GM10248 (cell line): ENCODE data around the gene SEMA4C.
"Not testable (repeated sequence)": the region's sequence is repeated elsewhere in the genome, so short reads cannot be mapped to it uniquely, and the experiment has no call there.

ENCODE experiments used
- CTCF ChIA-PET: fragments of 300-600 bp; sonication (Branson Sonifier 250); formaldehyde crosslinking; extraction: SDS; loops from one replicate; lab custom pipeline; 2021; ENCODE audit warnings: antibody characterized with exemption; lab: Yijun Ruan, JAX
- POLR2A ChIA-PET: fragments of 350-650 bp; sonication (Branson Sonifier 250); formaldehyde crosslinking; extraction: SDS; loops from one replicate; lab custom pipeline; 2020; ENCODE audit warnings: antibody characterized with exemption; lab: Yijun Ruan, JAX
- DNase-seq: peaks from one replicate; pipeline ENCODE4 v3.0.0; 2012; ENCODE audit errors: extremely low spot score
- CTCF ChIP-seq: IDR thresholded peaks from 2 replicates; pipeline ENCODE4 v1.5.1; 2012; ENCODE audit warnings: mild to moderate bottlenecking, low read depth; ENCODE audit errors: extremely low read depth, missing control alignments, control extremely low read depth

The SEMA4C gene

GRCh38 chr2:96863575-96864342 lies 6.1 kb downstream of the SEMA4C start:
- ChIA-PET POLR2A (no interaction called here), CTCF (interaction anchor here (1.4 to 1.9 kb wide), 2 partner anchors 9 to 87 kb away, joined by 5 read pairs; no protein-coding TSS in a partner anchor)
- TF ChIP-seq CTCF = no peak
- DNase-seq = no peak

GRCh38 chr2:96863056-96863455 lies 6.8 kb downstream of the SEMA4C start:
- POLR2A ChIA-PET = interaction anchor here (0.6 kb wide), 1 partner anchor 90 kb away, joined by 3 read pairs; no protein-coding TSS in a partner anchor
- CTCF ChIA-PET, DNase-seq: not testable (repeated sequence)

GRCh38 chr2:96861074-96861473 lies 8.8 kb downstream of the SEMA4C start:
- DNase-seq = no peak
- no peak for TF ChIP-seq CTCF
- POLR2A ChIA-PET = no interaction called here
- CTCF ChIA-PET = interaction anchor here (1.5 to 6.8 kb wide), 2 partner anchors 91 to 251 kb away, joined by 5 to 114 read pairs; no protein-coding TSS in a partner anchor

GRCh38 chr2:96860065-96861029 lies 9.5 kb downstream of the SEMA4C start:
- no peak for DNase-seq
- POLR2A ChIA-PET = no interaction called here
- CTCF ChIA-PET = interaction anchor here (0.9 to 6.8 kb wide), 3 partner anchors 8 to 252 kb away, joined by 3 to 114 read pairs (median 5); no protein-coding TSS in a partner anchor
- no peak for TF ChIP-seq CTCF

- CTCF ChIA-PET = interaction anchor here (6.8 kb wide), 1 partner anchor 92 kb away, joined by 114 read pairs; no protein-coding TSS in a partner anchor
- POLR2A ChIA-PET = no interaction called here
- no peak for TF ChIP-seq CTCF
- no peak for DNase-seq
These were observed 10.2 kb downstream of the SEMA4C start for GRCh38 chr2:96859681-96860064.

GRCh38 chr2:96859099-96859649 lies 10.7 kb downstream of the SEMA4C start:
- DNase-seq = no peak
- POLR2A ChIA-PET = no interaction called here
- TF ChIP-seq CTCF = no peak
- CTCF ChIA-PET = interaction anchor here (1.5 to 6.8 kb wide), 7 partner anchors 9 to 110 kb away, joined by 7 to 114 read pairs (median 8); partner anchors contain the start of genes ANKRD23 and SEMA4C
